Kidney epithelial cell (primary cell): Measurements from ENCODE around the gene ZNF316. TPM values are rescaled to one million over a fixed set of nuclear protein-coding genes. Genes with fewer than 3 reads are reported as not detected.

ENCODE experiments used
- DNase-seq: peaks from one replicate; pipeline ENCODE4 v3.0.0-alpha.2; 2010; ENCODE audit warnings: low read depth
- H3K27me3 ChIP-seq: 2 replicates; pipeline ENCODE4 v1.6.0; 2011; ENCODE audit warnings: low read length; ENCODE audit not compliant: control insufficient read depth, insufficient read depth
- H3K36me3 ChIP-seq: 2 replicates; pipeline ENCODE4 v1.5.1; 2011; ENCODE audit warnings: low read length; ENCODE audit not compliant: control insufficient read depth, insufficient read depth
- H3K4me3 ChIP-seq: 2 replicates; pipeline ENCODE4 v1.5.1; 2011; ENCODE audit warnings: low read depth, mild to moderate bottlenecking, control low read depth, low read length
- CTCF ChIP-seq: IDR thresholded peaks from 2 replicates; pipeline ENCODE4 v1.5.1; 2011; ENCODE audit warnings: mild to moderate bottlenecking, moderate library complexity, low read length, control low read depth, inconsistent platforms; ENCODE audit not compliant: insufficient read depth, poor library complexity, severe bottlenecking
- total RNA-seq: library from RNA; depleted of rRNA; stranded (reverse); fragments of >200 nt; gene quantifications from 2 replicates; pipeline ENCODE4 v1.2.3, GENCODE V29; 2015

ZNF316 gene
- total RNA-seq, 1 donor from 2014 or later: 26.2 TPM

GRCh38 chr7:6642239-6642839 lies 5.2 kb downstream of the ZNF316 start:
- no peak for TF ChIP-seq CTCF

GRCh38 chr7:6642861-6643640 lies 5.9 kb downstream of the ZNF316 start:
- Histone ChIP-seq H3K4me3 (no peak overlapping the region), H3K27me3 (no peaks in the 10 kb centered on the region), H3K36me3 (peaks cover 1% of the 10 kb centered on the region)
- no peak for DNase-seq
- TF ChIP-seq CTCF: no peak

More at GRCh38 chr7:6642239-6642839, 5.2 kb downstream of the ZNF316 start:
- no peaks in the 10 kb centered on the region for H3K27me3 ChIP-seq
- H3K36me3 ChIP-seq: peaks cover 1% of the 10 kb centered on the region
- no peak for DNase-seq
- no peak overlapping the region for H3K4me3 ChIP-seq

- no peak for DNase-seq
- H3K4me3 ChIP-seq: no peak overlapping the region
- H3K36me3 ChIP-seq: peaks cover 1% of the 10 kb centered on the region
- no peak for TF ChIP-seq CTCF
- H3K27me3 ChIP-seq: no peaks in the 10 kb centered on the region
These were observed 7.0 kb downstream of the ZNF316 start for GRCh38 chr7:6643915-6644625.

GRCh38 chr7:6644728-6645127 lies 7.6 kb downstream of the ZNF316 start:
- no peak for TF ChIP-seq CTCF
- H3K36me3 ChIP-seq: peaks cover 1% of the 10 kb centered on the region
- H3K4me3 ChIP-seq: no peak overlapping the region
- no peaks in the 10 kb centered on the region for H3K27me3 ChIP-seq
- no peak for DNase-seq

- H3K36me3 ChIP-seq: peaks cover 1% of the 10 kb centered on the region
- no peak for TF ChIP-seq CTCF
These were observed 9.3 kb downstream of the ZNF316 start for GRCh38 chr7:6646465-6646864.

More at GRCh38 chr7:6646465-6646864, 9.3 kb downstream of the ZNF316 start:
- no peak for DNase-seq
- Histone ChIP-seq H3K27me3 (no peaks in the 10 kb centered on the region), H3K4me3 (no peak overlapping the region)
